ENCODE data around the gene CLIC4. TPM values are rescaled to one million over a fixed set of nuclear protein-coding genes. Genes with fewer than 3 reads are reported as not detected.
"Not testable (repeated sequence)": the region's sequence is repeated elsewhere in the genome, so short reads cannot be mapped to it uniquely, and the experiment has no call there.

CLIC4 gene
- total RNA-seq, 1 donor from 2014 or later = 169 TPM

- DNase-seq (ENCODE audit: low spot score) = no peak
These were observed 61.3 kb downstream of the CLIC4 start for GRCh38 chr1:24806588-24806987.

- DNase-seq (ENCODE audit: low spot score) = not testable (repeated sequence)
These were observed 66.2 kb downstream of the CLIC4 start for GRCh38 chr1:24811494-24811893.

GRCh38 chr1:24820221-24820620, 75.0 kb downstream of the CLIC4 start:
- not testable (repeated sequence) for DNase-seq (ENCODE audit: low spot score)

GRCh38 chr1:24822887-24823286, 77.6 kb downstream of the CLIC4 start:
- DNase-seq (ENCODE audit: low spot score) = no peak

GRCh38 chr1:24823486-24823885, 78.2 kb downstream of the CLIC4 start:
- not testable (repeated sequence) for DNase-seq (ENCODE audit: low spot score)

GRCh38 chr1:24825174-24825573, 79.9 kb downstream of the CLIC4 start:
- DNase-seq (ENCODE audit: low spot score) = no peak

GRCh38 chr1:24826510-24826909, 81.3 kb downstream of the CLIC4 start:
- DNase-seq (ENCODE audit: low spot score) = no peak

- DNase-seq (ENCODE audit: low spot score) = no peak
These were observed 82.3 kb downstream of the CLIC4 start for GRCh38 chr1:24827379-24828135.

GRCh38 chr1:24828183-24828886, 83.1 kb downstream of the CLIC4 start:
- DNase-seq (ENCODE audit: low spot score) = no peak

- no peak for DNase-seq (ENCODE audit: low spot score)
These were observed 83.6 kb downstream of the CLIC4 start for GRCh38 chr1:24828887-24829192.

- DNase-seq (ENCODE audit: low spot score) = no peak
These were observed 85.5 kb downstream of the CLIC4 start for GRCh38 chr1:24830680-24831272.

GRCh38 chr1:24841593-24841992, 96.3 kb downstream of the CLIC4 start:
- DNase-seq (ENCODE audit: low spot score) = no peak

- DNase-seq (ENCODE audit: low spot score) = no peak
These were observed 101.4 kb downstream of the CLIC4 start for GRCh38 chr1:24846671-24847070.

- DNase-seq (ENCODE audit: low spot score) = peak; percentile 95
These were observed 103.0 kb downstream of the CLIC4 start for GRCh38 chr1:24847995-24848881.

GRCh38 chr1:24849672-24850295, 104.5 kb downstream of the CLIC4 start:
- DNase-seq (ENCODE audit: low spot score) = no peak

- DNase-seq (ENCODE audit: low spot score) = no peak
These were observed 105.2 kb downstream of the CLIC4 start for GRCh38 chr1:24850328-24850920.

GRCh38 chr1:24853649-24854048, 108.4 kb downstream of the CLIC4 start:
- no peak for DNase-seq (ENCODE audit: low spot score)

- DNase-seq (ENCODE audit: low spot score) = no peak
These were observed 110.2 kb downstream of the CLIC4 start for GRCh38 chr1:24855474-24855873.

GRCh38 chr1:24856787-24857506, 111.7 kb downstream of the CLIC4 start:
- no peak for DNase-seq (ENCODE audit: low spot score)
